ENCODE data around the gene NUP42. TPM values are rescaled to one million over a fixed set of nuclear protein-coding genes. Genes with fewer than 3 reads are reported as not detected.

Gene NUP42, protein sequence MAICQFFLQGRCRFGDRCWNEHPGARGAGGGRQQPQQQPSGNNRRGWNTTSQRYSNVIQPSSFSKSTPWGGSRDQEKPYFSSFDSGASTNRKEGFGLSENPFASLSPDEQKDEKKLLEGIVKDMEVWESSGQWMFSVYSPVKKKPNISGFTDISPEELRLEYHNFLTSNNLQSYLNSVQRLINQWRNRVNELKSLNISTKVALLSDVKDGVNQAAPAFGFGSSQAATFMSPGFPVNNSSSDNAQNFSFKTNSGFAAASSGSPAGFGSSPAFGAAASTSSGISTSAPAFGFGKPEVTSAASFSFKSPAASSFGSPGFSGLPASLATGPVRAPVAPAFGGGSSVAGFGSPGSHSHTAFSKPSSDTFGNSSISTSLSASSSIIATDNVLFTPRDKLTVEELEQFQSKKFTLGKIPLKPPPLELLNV
- 39.2 and 50.6 TPM in 2 replicates for total RNA-seq

DNA sequence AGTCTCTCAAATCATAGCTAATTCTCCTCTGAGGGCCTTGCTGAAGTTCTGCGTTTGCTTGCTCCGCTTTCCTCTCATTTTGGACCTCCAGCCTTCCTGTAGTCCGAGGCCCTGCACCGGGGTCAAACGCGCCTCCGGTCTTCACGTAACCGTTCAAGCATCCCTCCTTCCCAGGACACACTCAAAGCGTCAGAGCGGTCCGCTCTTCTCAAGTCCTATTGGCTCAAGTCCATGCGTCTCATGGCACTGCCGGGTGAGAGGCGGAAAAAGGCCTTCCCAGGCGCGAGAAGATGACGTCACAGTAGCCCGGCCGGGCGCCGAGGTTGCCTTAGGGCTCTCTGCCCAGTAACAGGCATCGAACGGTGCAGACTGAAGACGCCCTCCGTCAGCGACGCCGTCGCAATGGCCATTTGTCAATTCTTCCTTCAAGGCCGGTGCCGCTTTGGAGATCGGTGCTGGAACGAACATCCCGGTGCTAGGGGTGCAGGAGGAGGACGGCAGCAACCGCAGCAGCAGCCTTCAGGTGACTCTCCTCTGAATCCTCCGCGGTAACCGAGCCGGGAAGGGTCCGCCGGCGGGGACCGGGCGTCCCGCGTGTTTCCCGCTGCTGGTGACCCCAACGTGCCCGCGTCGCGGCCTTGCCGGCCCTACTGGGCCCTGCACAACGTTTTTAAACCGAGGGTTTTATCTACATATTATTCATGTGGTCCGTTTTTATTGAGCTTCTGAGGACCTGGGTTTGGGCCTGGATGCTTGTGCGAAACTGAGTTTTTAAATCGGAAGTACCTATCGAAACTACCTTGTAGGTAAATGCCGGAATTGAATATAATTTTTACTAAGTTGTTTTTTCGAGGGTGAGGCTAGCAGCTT, at the start of gene NUP42:
Gene NUP42 (plus strand): TSS at position 365 of the 870 bp plus-strand sequence. CDS start 38 bp downstream, at position 403.
- Mint-ChIP-seq H3K27me3 (no peaks in the 10 kb centered on the region), H3K27ac (peak within 1 kb of the TSS; percentile 100), H3K4me3 (peak within 1 kb of the TSS; percentile 94), H3K9me3 (no peaks in the 10 kb centered on the region), H3K36me3 (ENCODE audit: low read depth) (peaks cover 29% of the 10 kb centered on the region), H3K4me1 (peaks cover 28% of the 10 kb centered on the region)
- TF ChIP-seq, protein P1, sequence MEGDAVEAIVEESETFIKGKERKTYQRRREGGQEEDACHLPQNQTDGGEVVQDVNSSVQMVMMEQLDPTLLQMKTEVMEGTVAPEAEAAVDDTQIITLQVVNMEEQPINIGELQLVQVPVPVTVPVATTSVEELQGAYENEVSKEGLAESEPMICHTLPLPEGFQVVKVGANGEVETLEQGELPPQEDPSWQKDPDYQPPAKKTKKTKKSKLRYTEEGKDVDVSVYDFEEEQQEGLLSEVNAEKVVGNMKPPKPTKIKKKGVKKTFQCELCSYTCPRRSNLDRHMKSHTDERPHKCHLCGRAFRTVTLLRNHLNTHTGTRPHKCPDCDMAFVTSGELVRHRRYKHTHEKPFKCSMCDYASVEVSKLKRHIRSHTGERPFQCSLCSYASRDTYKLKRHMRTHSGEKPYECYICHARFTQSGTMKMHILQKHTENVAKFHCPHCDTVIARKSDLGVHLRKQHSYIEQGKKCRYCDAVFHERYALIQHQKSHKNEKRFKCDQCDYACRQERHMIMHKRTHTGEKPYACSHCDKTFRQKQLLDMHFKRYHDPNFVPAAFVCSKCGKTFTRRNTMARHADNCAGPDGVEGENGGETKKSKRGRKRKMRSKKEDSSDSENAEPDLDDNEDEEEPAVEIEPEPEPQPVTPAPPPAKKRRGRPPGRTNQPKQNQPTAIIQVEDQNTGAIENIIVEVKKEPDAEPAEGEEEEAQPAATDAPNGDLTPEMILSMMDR (IDR thresholded peaks at IDR 0.05), result no peak
- ATAC-seq (ENCODE audit: low read depth), result peak; percentile 90
- peak; percentile 90 for DNase-seq
- intact Hi-C loops (cut with micrococcal nuclease), result loop anchor here (1.0 to 5.0 kb wide), 12 partner anchors 77 to 1945 kb away; partner anchors contain the start of genes CCDC126, CDCA7L, CYCS and HYCC1
- ChIA-PET CTCF (no interaction called here), POLR2A (interaction anchor here (0.6 to 3.3 kb wide), 13 partner anchors 9 to 1755 kb away, joined by 3 to 58 read pairs (median 3); partner anchors contain the start of genes KLHL7, MALSU1 and SP4)

DNA sequence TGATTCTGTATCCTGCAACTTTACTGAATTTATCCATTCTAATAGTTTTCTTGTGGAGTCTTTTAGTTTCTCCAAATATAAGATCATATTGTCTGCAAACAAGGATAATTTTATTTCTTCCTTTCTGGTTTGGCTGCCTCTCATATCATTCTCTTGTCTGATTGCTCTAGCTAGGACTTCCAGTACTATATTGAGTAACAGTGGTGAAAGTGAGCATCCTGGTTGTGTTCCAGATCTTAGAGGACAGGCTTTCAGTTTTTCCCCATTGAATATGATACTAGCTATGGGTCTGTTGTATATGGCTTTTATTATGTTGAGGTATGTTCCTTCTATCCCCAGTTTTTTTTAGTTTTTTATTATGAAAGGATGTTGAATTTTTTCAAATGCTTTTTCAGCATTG, 48.1 kb upstream of the NUP42 start:
- CTCF ChIA-PET, result no interaction called here
- no peaks in the 10 kb centered on the region for H3K4me1 Mint-ChIP-seq
- TF ChIP-seq, protein P1 (IDR thresholded peaks at IDR 0.05), result no peak
- POLR2A ChIA-PET, result no interaction called here
- H3K27ac Mint-ChIP-seq, result no peak overlapping the region
- H3K9me3 Mint-ChIP-seq, result peaks cover 6% of the 10 kb centered on the region
- no peaks in the 10 kb centered on the region for H3K27me3 Mint-ChIP-seq
- DNase-seq (no peak), ATAC-seq (ENCODE audit: low read depth) (no peak)
- intact Hi-C loops (cut with micrococcal nuclease), result no loop called here
- H3K4me3 Mint-ChIP-seq, result no peak overlapping the region
- H3K36me3 Mint-ChIP-seq (ENCODE audit: low read depth), result peaks cover 16% of the 10 kb centered on the region

DNA sequence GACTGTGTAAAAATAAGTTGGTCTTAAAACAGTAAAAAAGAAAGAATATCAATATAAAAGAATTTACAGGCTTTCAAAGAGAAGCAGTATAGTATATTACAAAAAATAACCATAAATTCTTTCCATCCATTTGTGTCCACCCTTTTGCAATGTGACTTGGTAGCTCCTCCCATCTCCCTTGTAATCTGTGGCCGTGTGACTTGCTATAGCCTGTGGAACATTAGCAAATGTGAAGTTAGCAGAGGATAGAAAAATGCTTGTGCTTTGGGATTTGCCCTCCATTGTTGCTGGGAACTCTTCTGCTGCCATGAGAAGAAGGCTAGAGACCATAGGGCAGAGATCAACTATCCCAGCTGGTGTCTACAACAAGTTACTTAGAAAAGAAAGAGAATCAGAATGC, 46.1 kb upstream of the NUP42 start:
- no peaks in the 10 kb centered on the region for H3K4me1 Mint-ChIP-seq
- no peak overlapping the region for H3K27ac Mint-ChIP-seq
- H3K27me3 Mint-ChIP-seq, result no peaks in the 10 kb centered on the region
- no peak for DNase-seq
- peaks cover 6% of the 10 kb centered on the region for H3K9me3 Mint-ChIP-seq
- ChIA-PET POLR2A (interaction anchor here (0.6 kb wide), 1 partner anchor 40 kb away, joined by 3 read pairs; no protein-coding TSS in a partner anchor), CTCF (interaction anchor here (1.0 kb wide), 1 partner anchor 13 kb away, joined by 3 read pairs; no protein-coding TSS in a partner anchor)
- H3K4me3 Mint-ChIP-seq, result no peak overlapping the region
- intact Hi-C loops (cut with micrococcal nuclease), result no loop called here
- H3K36me3 Mint-ChIP-seq (ENCODE audit: low read depth), result peaks cover 8% of the 10 kb centered on the region
- TF ChIP-seq, protein P1 (IDR thresholded peaks at IDR 0.05), result no peak
- no peak for ATAC-seq (ENCODE audit: low read depth)

DNA sequence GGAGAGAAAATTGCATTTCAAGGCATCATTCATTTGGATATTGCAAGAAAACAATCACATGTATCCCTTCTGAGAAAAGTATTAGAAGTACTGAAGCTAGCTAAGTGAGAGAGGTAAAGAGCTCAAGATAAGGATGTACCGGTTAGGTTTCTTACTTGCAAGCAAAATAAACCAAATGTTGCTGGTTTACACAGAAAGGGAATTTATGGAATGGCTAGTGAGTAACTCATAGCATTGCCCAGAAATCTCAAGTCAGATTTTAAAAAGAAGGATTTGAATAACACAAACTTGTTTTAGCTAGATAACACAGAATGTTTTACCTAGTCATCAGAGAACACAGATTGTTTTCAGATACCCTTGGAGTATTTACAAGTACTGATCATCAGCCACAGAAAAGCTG, 45.6 kb upstream of the NUP42 start:
- no peak overlapping the region for H3K27ac Mint-ChIP-seq
- DNase-seq (no peak), ATAC-seq (ENCODE audit: low read depth) (no peak)
- H3K27me3 Mint-ChIP-seq, result no peaks in the 10 kb centered on the region
- ChIA-PET CTCF (interaction anchor here (1.0 kb wide), 1 partner anchor 13 kb away, joined by 3 read pairs; no protein-coding TSS in a partner anchor), POLR2A (no interaction called here)
- peaks cover 6% of the 10 kb centered on the region for H3K9me3 Mint-ChIP-seq
- TF ChIP-seq, protein P1 (IDR thresholded peaks at IDR 0.05), result no peak
- no peak overlapping the region for H3K4me3 Mint-ChIP-seq
- H3K4me1 Mint-ChIP-seq, result no peaks in the 10 kb centered on the region
- H3K36me3 Mint-ChIP-seq (ENCODE audit: low read depth), result peaks cover 11% of the 10 kb centered on the region
- intact Hi-C loops (cut with micrococcal nuclease), result no loop called here

Measured in activated B cell treated with CpG ODN at 0.5 μM for 24 hours (primary cell).